Effector memory CD4-positive, alpha-beta T cell (primary cell): ENCODE results near the gene ELANE.
"Not testable (repeated sequence)": the region's sequence is repeated elsewhere in the genome, so short reads cannot be mapped to it uniquely, and the experiment has no call there.

ENCODE experiments used
- DNase-seq, 3 donors: peaks; one replicate each; pipeline ENCODE4 v3.0.0-alpha.2; 2020
- H3K27ac ChIP-seq: 2 replicates; pipeline ENCODE4 v1.7.0; 2013; ENCODE audit warnings: mild to moderate bottlenecking, low read length, moderate library complexity; ENCODE audit not compliant: insufficient read depth, poor library complexity, severe bottlenecking
- H3K27me3 ChIP-seq: replicated peaks from 2 replicates; pipeline ENCODE4 v1.7.0; 2013; ENCODE audit warnings: mild to moderate bottlenecking, low read length; ENCODE audit not compliant: insufficient read depth, control insufficient read depth, poor library complexity, severe bottlenecking
- H3K36me3 ChIP-seq: 2 replicates; pipeline ENCODE4 v1.7.0; 2013; ENCODE audit warnings: mild to moderate bottlenecking, low read length, moderate library complexity; ENCODE audit not compliant: control insufficient read depth, insufficient read depth
- H3K4me1 ChIP-seq: 2 replicates; pipeline ENCODE4 v1.7.0; 2013; ENCODE audit warnings: low read length, mild to moderate bottlenecking; ENCODE audit not compliant: control insufficient read depth, insufficient read depth, poor library complexity, severe bottlenecking
- H3K4me3 ChIP-seq: 2 replicates; pipeline ENCODE4 v1.7.0; 2013; ENCODE audit warnings: low read length, low read depth, mild to moderate bottlenecking; ENCODE audit not compliant: insufficient read depth, poor library complexity, severe bottlenecking
- H3K9me3 ChIP-seq: 2 replicates; pipeline ENCODE4 v1.7.0; 2013; ENCODE audit warnings: mild to moderate bottlenecking, low read length, moderate library complexity; ENCODE audit not compliant: control insufficient read depth

ELANE gene

DNA sequence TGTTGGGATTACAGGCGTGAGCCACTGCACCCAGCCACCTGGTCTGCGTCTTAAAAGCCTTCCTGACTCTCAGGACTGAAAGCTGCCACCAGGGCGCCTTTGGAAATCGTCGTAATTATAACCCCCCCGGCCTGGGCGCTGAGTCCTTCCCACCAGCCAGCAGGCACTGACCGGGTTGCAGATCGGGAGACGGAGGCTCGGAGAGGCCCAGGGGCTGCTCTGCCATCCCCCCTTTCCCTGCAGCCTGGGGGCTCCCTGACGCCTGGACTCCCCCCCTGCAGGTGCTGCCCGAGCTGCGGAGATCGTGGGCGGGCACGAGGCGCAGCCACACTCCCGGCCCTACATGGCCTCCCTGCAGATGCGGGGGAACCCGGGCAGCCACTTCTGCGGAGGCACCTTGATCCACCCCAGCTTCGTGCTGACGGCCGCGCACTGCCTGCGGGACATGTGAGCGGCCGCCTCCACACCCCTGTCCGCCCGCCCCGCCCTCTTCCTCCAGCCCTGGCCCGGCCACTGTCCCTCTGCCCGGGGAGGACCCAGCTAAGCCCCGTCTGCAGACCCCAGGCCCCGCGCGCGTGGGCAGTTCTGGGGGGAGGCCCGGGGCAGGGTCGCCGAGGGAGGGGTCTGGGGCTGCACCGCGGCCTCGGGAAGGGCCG lies 8.8 kb upstream of the ELANE start:
- Histone ChIP-seq H3K9me3 (no peaks in the 10 kb centered on the region), H3K4me1 (peaks cover 8% of the 10 kb centered on the region), H3K36me3 (no peaks in the 10 kb centered on the region), H3K4me3 (no peak overlapping the region), H3K27ac (no peak overlapping the region), H3K27me3 (peaks cover 14% of the 10 kb centered on the region)
- no peak for DNase-seq

DNA sequence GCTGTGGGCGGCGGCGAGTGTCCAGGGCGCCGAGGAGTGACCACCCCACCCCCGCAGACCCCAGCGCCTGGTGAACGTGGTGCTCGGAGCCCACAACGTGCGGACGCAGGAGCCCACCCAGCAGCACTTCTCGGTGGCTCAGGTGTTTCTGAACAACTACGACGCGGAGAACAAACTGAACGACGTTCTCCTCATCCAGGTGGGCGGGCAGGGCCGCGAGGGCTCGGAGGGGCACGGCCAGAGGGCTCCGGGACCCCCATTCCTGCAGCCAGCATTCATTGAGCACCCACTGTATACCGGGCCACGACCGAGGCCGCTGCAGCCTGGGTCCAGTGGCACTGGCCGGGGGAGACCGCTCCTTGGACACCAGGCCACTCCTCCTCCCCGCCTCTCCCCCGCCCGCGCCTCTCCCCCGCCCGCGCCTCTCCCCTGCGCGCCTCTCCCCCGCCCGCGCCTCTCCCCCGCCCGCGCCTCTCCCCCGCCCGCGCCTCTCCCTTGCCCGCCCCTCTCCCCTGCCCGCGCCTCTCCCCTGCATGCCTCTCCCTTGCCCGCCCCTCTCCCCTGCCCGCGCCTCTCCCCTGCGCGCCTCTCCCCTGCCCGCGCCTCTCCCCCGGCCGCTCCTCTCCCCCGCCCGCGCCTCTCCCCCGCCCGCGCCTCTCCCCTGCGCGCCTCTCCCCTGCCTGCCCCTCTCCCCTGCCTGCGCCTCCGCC lies 8.1 kb upstream of the ELANE start:
- DNase-seq: no peak
- Histone ChIP-seq H3K9me3 (no peaks in the 10 kb centered on the region), H3K36me3 (no peaks in the 10 kb centered on the region), H3K4me1 (peaks cover 8% of the 10 kb centered on the region), H3K27me3 (peaks cover 21% of the 10 kb centered on the region), H3K27ac (no peak overlapping the region), H3K4me3 (no peak overlapping the region)

DNA sequence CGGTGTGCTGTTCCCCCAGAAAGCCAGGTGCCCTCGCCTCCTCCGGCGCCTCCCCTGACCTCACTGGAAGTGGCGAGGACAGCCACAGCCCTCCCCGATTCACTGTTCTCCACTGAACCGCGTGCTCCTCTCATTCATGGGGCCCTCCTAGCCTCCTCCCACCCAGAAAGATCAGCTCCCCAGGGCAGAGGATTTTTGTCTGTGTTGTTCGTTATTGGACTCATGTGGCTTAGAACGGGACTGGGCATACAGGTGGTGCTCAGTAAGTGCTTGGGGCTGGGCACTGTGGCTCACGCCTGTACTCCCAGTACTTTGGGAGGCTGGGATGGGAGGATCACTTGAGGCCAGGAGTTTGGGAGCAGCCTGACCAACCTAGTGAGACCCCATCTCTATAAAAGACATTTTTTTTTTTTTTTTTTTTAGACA lies 7.5 kb upstream of the ELANE start:
- H3K27me3 ChIP-seq: peaks cover 21% of the 10 kb centered on the region
- no peaks in the 10 kb centered on the region for H3K36me3 ChIP-seq
- H3K27ac ChIP-seq: no peak overlapping the region
- H3K4me3 ChIP-seq: no peak overlapping the region
- no peaks in the 10 kb centered on the region for H3K9me3 ChIP-seq
- no peak for DNase-seq
- H3K4me1 ChIP-seq: peaks cover 8% of the 10 kb centered on the region

DNA sequence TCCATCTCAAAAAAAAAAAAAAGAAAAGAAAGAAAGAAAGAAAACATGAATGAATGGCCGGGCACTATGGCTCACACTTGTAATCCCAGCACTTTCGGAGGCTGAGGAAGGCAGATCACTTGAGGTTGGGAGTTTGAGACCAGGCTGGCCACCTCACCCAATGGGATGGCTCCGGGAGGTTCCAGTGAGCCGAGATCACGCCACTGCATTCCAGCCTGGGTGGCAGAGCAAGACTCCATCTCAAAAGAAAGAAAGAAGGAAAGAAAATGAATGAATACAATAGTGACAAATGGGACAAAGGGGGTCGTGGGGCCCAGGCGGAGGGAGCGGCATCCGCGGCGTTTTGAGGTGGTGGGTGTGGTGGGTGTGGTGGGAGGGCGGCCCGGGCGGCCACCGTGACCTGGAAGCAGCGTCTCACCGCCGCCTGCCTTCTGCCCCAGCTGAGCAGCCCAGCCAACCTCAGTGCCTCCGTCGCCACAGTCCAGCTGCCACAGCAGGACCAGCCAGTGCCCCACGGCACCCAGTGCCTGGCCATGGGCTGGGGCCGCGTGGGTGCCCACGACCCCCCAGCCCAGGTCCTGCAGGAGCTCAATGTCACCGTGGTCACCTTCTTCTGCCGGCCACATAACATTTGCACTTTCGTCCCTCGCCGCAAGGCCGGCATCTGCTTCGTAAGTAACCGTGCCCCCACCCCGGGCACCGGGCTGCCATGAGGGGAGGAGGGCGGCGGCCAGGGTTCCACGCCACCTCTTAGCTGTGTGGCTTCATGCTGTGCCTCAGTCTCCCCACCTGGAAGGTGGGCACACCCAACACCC lies 6.2 kb upstream of the ELANE start:
- peaks cover 33% of the 10 kb centered on the region for H3K27me3 ChIP-seq
- H3K4me1 ChIP-seq: peaks cover 8% of the 10 kb centered on the region
- no peak overlapping the region for H3K27ac ChIP-seq
- no peaks in the 10 kb centered on the region for H3K9me3 ChIP-seq
- DNase-seq: no peak
- no peaks in the 10 kb centered on the region for H3K36me3 ChIP-seq
- H3K4me3 ChIP-seq: no peak overlapping the region

DNA sequence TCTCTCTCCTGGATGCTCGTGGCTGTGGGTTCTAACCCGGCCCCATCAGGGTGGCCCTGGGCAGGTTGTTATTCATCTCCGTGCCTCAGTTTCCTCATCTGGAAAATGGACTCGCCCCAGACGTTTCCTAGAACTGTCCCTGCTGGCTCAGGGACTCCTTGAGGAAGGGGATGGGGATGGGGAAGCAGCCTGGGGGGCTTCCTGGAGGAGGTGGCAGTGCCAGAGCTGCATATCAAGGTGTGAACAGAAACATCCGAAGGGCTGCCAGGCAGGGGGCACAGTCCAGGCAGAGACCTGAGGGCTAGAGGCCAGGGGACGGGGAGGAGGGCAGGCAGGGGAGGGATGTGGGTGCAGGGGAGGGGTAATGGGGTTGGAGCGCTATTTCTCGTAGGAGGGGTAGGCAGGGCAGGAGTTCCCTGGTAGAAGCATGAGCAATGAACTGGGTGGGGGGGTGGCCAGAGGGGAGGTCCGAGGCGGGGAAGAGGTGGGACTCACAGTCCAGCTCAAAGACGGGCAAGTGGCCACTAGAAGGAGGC lies 3.6 kb upstream of the ELANE start:
- peaks cover 4% of the 10 kb centered on the region for H3K4me1 ChIP-seq
- no peak overlapping the region for H3K4me3 ChIP-seq
- H3K27ac ChIP-seq: no peak overlapping the region
- no peaks in the 10 kb centered on the region for H3K9me3 ChIP-seq
- no peak for DNase-seq
- no peaks in the 10 kb centered on the region for H3K36me3 ChIP-seq
- peaks cover 36% of the 10 kb centered on the region for H3K27me3 ChIP-seq

GRCh38 chr19:849195-849594 lies 2.9 kb upstream of the ELANE start:
- not testable (repeated sequence) for DNase-seq, H3K27ac ChIP-seq, H3K9me3 ChIP-seq, H3K36me3 ChIP-seq, H3K4me3 ChIP-seq, H3K4me1 ChIP-seq
- peaks cover 34% of the 10 kb centered on the region for H3K27me3 ChIP-seq

DNA sequence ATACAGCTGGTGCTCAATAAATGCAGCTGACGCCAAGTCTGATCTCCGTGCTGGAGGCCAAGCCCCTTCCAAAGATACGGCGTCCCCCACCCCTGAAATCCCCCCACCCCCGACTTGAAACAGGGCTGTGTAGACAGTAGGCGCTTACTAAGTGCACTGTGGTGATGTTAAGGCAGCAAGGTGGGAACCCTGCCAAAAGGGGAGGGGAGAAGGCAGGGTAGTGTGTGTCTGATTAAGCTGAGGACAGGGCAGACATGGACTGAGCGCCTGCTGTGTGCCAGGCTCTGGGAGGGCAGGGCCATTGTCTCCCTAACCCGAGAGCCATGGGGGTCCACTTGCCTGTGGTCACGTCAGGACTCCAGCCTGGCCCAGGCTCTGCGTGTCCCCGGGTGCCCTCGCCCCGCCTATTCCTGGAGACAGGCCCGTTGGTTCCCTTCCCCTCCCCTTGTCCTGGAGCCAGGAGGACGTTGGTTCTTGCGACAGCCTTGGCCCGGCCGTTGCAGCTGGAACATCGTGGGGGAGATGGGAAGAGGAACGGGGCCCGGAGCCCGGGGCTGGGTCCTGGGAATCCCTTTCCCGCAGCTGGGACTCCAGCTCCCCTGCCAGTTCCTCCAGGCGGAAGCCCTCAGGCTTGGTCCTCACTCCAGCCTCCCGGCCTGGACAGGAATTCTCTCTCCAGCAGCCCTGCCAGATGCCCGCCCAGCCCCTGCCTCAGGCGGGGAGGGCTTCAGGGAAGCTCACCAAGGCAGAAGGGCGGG lies 1.7 kb upstream of the ELANE start:
- H3K36me3 ChIP-seq: no peaks in the 10 kb centered on the region
- H3K27me3 ChIP-seq: peaks cover 30% of the 10 kb centered on the region
- H3K27ac ChIP-seq: no peak overlapping the region
- no peak for DNase-seq
- H3K4me3 ChIP-seq: no peak overlapping the region
- H3K4me1 ChIP-seq: no peaks in the 10 kb centered on the region
- no peaks in the 10 kb centered on the region for H3K9me3 ChIP-seq

DNA sequence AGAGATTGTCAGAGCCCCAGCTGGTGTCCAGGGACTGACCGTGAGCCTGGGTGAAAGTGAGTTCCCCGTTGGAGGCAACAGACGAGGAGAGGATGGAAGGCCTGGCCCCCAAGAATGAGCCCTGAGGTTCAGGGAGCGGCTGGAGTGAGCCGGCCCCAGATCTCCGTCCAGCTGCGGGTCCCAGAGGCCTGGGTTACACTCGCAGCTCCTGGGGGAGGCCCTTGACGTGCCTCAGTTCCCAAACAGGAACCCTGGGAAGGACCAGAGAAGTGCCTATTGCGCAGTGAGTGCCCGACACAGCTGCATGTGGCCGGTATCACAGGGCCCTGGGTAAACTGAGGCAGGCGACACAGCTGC lies 1.1 kb upstream of the ELANE start:
- H3K36me3 ChIP-seq: no peaks in the 10 kb centered on the region
- DNase-seq: no peak
- peaks cover 30% of the 10 kb centered on the region for H3K27me3 ChIP-seq
- no peaks in the 10 kb centered on the region for H3K9me3 ChIP-seq
- H3K4me1 ChIP-seq: no peaks in the 10 kb centered on the region
- no peak overlapping the region for H3K4me3 ChIP-seq
- H3K27ac ChIP-seq: no peak overlapping the region

GRCh38 chr19:853014-853585 lies 997 bp downstream of the ELANE start:
- Histone ChIP-seq H3K9me3 (no peaks in the 10 kb centered on the region), H3K36me3 (no peaks in the 10 kb centered on the region), H3K4me3 (no peak overlapping the region), H3K27me3 (peaks cover 30% of the 10 kb centered on the region), H3K27ac (no peak overlapping the region), H3K4me1 (no peaks in the 10 kb centered on the region)
- DNase-seq: no peak
